ENCODE results near the gene RERE.

Gene RERE

DNA sequence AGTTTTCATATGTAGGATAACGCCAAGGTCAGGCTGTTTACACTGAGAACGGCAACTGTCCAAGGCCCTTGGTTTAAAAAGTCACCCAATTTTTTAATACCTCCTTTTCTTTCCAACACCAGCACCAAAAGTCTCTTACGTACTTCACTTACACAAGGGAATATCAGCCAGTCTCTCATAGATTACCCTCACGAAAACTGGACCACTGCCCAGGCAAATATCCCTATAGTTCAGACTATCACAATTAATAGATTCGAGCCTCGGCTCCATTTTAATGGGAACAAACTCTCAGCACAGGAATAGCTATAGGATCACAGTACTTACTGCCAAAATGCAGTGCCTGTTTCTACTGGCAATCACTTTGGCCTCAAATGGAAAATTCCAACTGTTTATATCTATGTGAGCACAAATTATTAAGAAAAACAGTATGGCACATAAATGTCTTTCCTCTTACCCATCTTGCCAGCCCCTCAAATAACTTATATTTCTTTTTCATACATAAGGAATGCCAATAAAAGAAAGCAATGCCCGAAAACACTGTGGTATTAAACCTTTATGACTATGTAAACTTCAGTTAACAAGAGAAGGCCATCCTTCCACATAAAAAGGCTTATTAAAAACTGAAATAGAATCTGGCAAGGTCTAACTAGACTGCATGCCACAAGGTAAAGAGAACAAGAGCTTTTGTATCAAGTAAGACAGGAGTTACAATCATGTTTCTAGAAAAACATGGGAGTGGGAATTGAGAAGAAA is 401.7 kb downstream of the RERE start:
- DNase-seq = no peak

GRCh38 chr1:8412183-8412831 is 405.1 kb downstream of the RERE start:
- no peak for DNase-seq

DNA sequence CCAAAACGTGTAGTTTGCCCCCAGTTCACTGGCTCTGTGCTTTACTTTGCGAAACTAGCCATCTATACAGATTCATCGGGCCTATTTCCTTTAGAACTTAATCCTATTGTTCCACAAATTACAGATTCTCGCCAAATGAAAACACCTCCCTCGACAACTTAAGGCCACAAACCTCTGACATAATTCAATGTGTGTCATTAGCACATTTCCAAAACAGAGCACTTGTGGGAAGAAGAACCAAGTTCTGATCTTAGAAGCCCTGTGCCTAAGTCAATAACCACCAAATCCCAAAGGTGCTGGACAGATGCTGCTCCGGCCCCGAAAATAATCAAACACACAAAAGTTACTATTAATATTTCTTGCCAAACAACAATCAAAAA is 405.6 kb downstream of the RERE start:
- DNase-seq = no peak

DNA sequence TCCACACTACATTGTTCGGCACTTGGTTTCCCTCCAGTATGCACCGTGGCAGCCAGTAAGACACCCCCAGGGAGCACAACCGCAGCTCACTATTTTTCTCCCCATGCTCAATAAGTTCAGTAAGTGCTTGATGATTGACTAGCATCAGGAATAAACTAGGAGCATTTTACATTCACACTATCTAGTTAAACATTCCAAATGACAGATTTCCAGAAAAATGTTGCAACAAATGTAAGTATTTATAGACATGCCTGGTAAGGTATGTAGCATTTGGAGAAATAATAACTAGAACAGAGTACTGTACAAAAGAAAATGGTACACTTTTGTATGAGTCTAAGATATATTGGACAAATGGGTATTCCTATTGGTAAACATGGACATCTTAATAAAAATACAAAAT is 406.6 kb downstream of the RERE start:
- DNase-seq = no peak

- no peak for DNase-seq
These were observed 407.8 kb downstream of the RERE start for GRCh38 chr1:8409606-8410005.

DNA sequence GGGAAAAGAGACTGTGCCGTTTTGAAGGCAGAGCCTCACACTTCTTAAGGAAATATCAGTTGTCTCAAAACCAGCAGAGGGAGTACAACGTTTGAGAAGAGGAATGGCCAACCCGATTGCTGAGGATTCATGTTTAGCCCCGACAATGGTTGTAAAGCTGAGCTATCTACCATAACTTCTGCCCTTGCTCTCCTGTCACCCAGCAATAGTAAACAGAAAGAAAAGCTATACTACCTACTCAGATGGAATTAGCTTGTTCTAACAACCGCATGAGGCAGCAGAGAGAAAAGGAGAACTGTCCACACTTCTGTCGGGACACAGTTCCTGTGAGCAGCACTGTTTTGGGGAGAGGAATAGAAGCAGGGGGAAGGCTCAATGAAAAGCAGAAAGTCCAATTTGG is 408.3 kb downstream of the RERE start:
- no peak for DNase-seq

- no peak for DNase-seq
These were observed 409.1 kb downstream of the RERE start for GRCh38 chr1:8408151-8408839.

GRCh38 chr1:8407652-8408051 is 409.8 kb downstream of the RERE start:
- DNase-seq = no peak

- DNase-seq = no peak
These were observed 410.5 kb downstream of the RERE start for GRCh38 chr1:8406960-8407359.

- DNase-seq = no peak
These were observed 411.4 kb downstream of the RERE start for GRCh38 chr1:8406011-8406410.

- no peak for DNase-seq
These were observed 412.7 kb downstream of the RERE start for GRCh38 chr1:8404460-8405370.

GRCh38 chr1:8402109-8402710 is 415.2 kb downstream of the RERE start:
- no peak for DNase-seq

DNA sequence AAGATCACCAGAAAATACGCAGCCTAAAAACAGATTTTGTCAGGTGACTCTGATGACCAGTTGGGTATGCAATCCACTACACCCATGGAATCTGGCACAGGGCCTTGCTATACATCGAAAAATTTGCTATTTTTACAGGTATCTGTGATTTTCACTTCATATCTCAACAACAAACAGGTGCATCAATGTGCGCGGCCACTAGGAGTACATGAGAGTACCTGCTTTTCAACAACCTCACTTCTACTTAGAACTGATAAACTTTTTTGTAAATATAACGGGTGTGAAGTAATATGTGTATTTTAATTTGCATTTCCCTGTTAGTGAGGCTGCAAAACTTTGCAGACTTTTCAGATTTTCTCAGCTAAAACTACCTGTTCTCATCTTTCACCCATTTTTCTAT is 418.8 kb downstream of the RERE start:
- DNase-seq = no peak

GRCh38 chr1:8398086-8398485 is 419.4 kb downstream of the RERE start:
- DNase-seq = no peak

DNA sequence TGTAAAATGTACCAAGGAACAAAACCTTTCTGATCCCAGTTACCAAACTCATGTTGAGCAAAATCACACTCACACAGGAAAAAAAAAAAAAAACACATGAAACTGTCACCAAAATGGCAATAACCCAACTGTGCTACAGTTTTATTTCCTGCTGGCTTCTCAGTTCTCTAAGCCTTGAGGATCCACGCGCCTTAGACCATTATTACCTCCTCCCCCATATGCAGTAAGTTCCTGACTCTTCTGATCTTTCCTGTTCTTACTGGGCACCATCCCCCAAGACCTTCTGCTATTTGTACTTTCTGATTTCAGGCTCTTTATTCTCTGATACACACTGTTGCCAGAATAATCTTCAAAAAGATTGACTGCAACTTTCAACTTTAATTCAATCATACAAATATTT is 419.9 kb downstream of the RERE start:
- DNase-seq = no peak

DNA sequence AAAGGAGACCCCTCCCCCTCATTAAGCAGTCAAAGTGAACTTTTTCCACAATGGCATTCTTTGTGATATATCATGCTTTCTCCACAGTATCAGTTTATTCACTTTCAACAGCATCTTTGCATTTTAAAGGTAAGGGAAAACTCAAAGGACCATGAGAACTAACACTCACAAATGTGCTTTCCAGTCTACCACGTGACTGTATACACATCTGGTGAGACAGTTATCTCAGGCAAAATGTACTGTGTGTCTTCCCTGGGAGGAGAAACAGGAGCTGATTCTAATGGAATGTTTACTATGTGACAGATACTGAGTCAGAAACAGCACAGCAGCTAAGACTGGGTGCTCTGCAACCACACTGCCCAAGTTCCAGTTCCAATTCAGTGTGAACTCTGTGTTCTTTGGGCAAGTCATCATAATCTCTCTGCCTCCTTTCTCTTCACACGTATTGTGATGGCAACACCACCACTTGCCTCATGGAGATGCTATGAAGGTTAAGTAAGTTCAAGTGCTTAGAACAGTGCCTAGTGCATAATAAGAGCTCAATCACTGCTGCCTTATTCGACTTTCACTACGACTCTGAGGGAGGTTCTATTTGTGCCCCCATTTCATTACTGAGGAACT is 420.5 kb downstream of the RERE start:
- no peak for DNase-seq

GRCh38 chr1:8396083-8396785 is 421.2 kb downstream of the RERE start:
- no peak for DNase-seq

- DNase-seq = peak; percentile 67
These were observed 422.0 kb downstream of the RERE start for GRCh38 chr1:8395433-8395866.

- peak; percentile 79 for DNase-seq
These were observed 422.8 kb downstream of the RERE start for GRCh38 chr1:8394456-8395321.

DNA sequence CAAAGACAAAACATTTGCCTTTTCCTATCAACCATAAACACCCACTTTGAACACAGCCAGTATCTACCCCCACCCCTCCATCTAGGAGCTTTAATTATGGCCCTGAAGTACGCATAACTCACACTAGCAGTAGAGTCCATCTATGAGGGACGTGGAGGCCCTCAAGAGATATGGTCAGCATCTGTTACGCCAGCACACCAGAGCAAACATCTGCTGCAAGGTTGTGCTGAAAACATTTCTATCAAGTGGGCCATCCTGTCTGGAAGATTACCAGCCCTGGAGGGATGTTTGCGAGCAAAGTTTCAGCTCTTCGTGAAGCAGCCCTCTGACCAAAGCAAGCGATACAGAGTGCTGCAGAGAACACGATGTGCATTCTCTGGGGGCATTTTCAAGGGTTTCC is 424.9 kb downstream of the RERE start:
- no peak for DNase-seq

Data from activated effector memory CD4-positive, alpha-beta T cell treated with anti-CD3 and anti-CD28 coated beads, Interleukin-2, amount 50 U/mL, for 16 hours (primary cell).